Testis (tissue), 2 donors: ENCODE results near the gene MAN2B2.

Experiments
- CTCF ChIP-seq, 3 experiments: fragments of 450-650 bp in 2 of 3; fragments of 200-600 bp in 1 of 3; sonication (generic) in 1 of 3; IDR thresholded peaks; one replicate each; pipeline ENCODE4 v1.5.1; 2016 to 2019; ENCODE audit warnings: antibody characterized with exemption in 3 of 3, mild to moderate bottlenecking in 2 of 3, moderate library complexity in 1 of 3
- POLR2A ChIP-seq: fragments of 450-650 bp; IDR thresholded peaks from one replicate; pipeline ENCODE4 v1.6.1; 2017; ENCODE audit warnings: antibody characterized with exemption, mild to moderate bottlenecking, moderate library complexity

GRCh38 chr4:6591313-6591712, 16.3 kb downstream of the MAN2B2 start:
- no peak for TF ChIP-seq CTCF (IDR thresholded peaks at IDR 0.05)
- TF ChIP-seq POLR2A, result no peak
